AG09309 (cell line): Measurements from ENCODE around the gene ERBB4.

ENCODE experiments used
- DNase-seq: peaks from one replicate; pipeline ENCODE4 v3.0.0-alpha.2; 2010; ENCODE audit warnings: low read depth
- H3K4me3 ChIP-seq: 2 replicates; pipeline ENCODE4 v1.5.1; 2011; ENCODE audit warnings: mild to moderate bottlenecking, low read depth, low read length, moderate library complexity; ENCODE audit not compliant: control insufficient read depth
- CTCF ChIP-seq: IDR thresholded peaks from 2 replicates; pipeline ENCODE4 v1.5.1; 2011; ENCODE audit warnings: mild to moderate bottlenecking, low read depth, low read length, inconsistent platforms; ENCODE audit not compliant: insufficient read depth, control insufficient read depth; ENCODE audit errors: missing control alignments

Gene ERBB4

DNA sequence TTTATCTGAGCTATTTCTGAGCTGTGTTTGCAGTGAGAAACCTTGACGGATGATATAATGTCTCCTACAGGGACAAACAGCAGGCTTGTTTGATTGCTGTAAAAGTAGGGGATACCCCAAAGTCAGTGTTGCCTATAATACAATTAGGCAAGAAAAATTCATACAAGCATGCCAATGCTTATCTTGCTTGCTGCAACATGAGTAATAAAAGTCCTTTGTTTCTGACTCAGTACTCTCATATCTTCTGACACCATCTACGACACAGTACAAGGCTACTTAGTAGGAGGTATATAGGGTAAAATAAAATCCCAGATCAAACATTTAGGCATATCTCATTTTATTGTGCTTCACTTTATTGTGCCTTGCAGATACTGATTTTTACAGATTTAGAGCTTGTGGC, 33.0 kb downstream of the ERBB4 start:
- TF ChIP-seq CTCF: no peak
- no peak overlapping the region for H3K4me3 ChIP-seq
- DNase-seq: no peak

DNA sequence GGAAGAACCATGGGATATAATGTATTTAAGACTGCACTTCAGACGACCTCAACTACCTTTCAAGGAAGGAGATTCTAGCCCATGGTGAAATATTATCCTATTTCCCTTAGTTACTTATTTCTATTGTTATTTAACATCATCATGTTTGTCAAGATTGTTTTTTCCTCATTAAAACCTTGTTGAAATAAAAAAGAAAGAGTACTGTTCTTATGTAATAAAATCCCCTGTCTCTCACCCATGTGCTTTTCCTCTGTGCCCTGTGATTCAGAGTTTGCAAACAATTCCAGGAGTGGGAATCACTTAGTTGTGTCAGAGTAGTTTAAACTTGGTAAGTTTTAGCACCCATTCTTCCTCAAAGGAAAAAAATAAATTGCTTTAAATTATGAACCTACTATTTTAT, 43.6 kb downstream of the ERBB4 start:
- no peak for DNase-seq
- TF ChIP-seq CTCF: no peak
- no peak overlapping the region for H3K4me3 ChIP-seq

DNA sequence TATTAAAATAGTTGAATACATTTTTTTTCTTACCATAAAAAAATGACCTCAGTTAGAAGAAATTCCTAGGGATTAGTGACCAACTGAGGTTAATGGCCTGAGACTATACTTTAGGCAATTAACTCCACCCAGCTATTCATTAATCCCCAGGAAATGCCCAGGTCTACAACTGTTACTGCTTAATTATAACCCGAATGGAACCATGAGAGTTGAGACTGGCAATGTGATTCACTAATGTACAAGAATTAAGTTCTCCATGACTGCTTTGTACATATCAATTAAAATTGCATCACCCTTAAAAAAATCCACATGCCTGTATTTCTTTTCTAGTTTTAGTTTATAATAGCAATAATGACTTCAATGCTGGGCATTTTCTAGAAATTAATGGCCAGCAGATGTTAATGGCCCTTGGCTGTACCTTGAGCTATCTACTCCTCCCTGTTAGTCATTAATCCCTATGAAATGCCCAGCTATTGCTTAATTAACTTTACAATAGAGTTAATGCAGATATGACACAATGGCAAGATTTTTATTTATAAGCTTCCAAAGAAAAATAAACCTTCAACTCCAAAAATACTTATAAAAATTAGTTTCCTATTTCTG, 44.1 kb downstream of the ERBB4 start:
- no peak for DNase-seq
- no peak for TF ChIP-seq CTCF

DNA sequence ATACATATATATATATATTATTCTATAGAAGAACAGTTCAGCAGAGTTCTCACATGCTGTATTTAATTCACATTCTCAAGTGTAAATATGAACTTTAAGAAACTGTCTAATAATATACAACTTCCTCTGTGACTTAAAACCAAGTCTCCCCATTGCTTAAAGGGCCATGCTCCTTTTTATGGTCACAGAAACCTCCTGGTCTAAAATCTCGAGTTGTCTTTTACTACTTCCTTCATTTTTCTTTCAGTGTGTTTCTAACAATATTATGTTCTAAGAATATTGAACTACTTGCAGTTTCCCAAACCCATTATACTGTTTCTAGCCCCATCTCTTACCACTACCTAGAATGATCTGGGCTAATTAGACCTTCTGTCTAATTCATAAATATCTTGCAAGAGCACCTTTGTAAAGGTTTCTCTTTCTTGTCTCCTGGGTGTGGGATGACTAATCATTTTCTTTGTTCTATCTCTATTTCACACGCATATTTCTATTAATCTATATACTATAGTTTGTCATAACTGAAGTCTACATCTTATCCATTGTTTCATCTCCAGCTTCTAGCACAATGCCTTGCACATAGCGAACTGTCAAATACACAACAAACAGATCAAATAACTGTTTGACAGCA, 48.8 kb downstream of the ERBB4 start:
- TF ChIP-seq CTCF: no peak
- no peak overlapping the region for H3K4me3 ChIP-seq
- no peak for DNase-seq

More for the DNA sequence above, 44.1 kb downstream of the ERBB4 start:
- H3K4me3 ChIP-seq: no peak overlapping the region

GRCh38 chr2:212488611-212489010, 50.0 kb downstream of the ERBB4 start:
- no peak for DNase-seq
- H3K4me3 ChIP-seq: no peak overlapping the region
- no peak for TF ChIP-seq CTCF

- H3K4me3 ChIP-seq: no peak overlapping the region
- no peak for DNase-seq
- TF ChIP-seq CTCF: peak; percentile 28
Observed at GRCh38 chr2:212484563-212485080, 54.0 kb downstream of the ERBB4 start.
